GM23248 (cell line): ENCODE measurements around the gene CFAP45.

Experiments used
- EZH2 ChIP-seq: fragments of 200-600 bp; sonication (generic); IDR thresholded peaks from 2 replicates; pipeline ENCODE4 v1.6.1; 2018; ENCODE audit warnings: antibody characterized with exemption, mild to moderate bottlenecking; ENCODE audit not compliant: insufficient read depth, poor library complexity, severe bottlenecking
- EZH2phosphoT487 ChIP-seq: fragments of 200-600 bp; sonication (generic); IDR thresholded peaks from 2 replicates; pipeline ENCODE4 v1.6.1; 2018; ENCODE audit warnings: antibody characterized with exemption, moderate library complexity, mild to moderate bottlenecking, low read depth; ENCODE audit not compliant: insufficient read depth

DNA sequence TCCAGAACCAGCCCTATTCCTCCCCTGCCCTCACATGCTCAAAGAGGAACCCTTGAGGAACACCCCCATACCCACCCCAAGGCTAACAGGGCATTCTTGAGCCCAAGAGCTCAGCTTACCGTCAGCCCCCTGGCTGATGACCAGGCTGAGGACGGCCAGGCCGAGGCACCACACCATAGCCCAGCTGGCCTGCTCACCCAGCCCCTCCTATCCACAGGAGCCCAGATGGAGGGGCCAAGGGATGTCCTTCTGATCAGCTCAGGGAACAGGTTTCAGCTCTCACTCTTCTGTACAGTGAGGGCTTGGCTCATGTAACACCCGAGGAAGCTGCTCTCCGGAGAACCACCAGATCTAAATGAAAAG lies 43.3 kb upstream of the CFAP45 start:
- no peak for TF ChIP-seq EZH2
- no peak for TF ChIP-seq EZH2phosphoT487
